Psoas muscle (tissue), 8 donors: ENCODE results near the gene ARHGEF9. TPM values are rescaled to one million over a fixed set of nuclear protein-coding genes. Genes with fewer than 3 reads are reported as not detected.

ENCODE experiments used
- ATAC-seq, 4 donors: fragments of 200-7000 bp; cut with Tn5 transposase; one replicate each; pipeline ENCODE4 v1.9.1; 2020; ENCODE audit warnings: moderate library complexity in 3 of 4, mild to moderate bottlenecking in 2 of 4
- DNase-seq, 2 donors: peaks; one replicate each; pipeline ENCODE4 v3.0.0-alpha.2; 2020
- H3K27ac ChIP-seq: fragments of 200-600 bp; one replicate; pipeline ENCODE4 v1.8.0; 2022
- H3K27me3 ChIP-seq, 3 donors: fragments of 200-600 bp in 1 of 3; one replicate each; pipeline versions ENCODE4 v1.6.1 to v1.8.0; 2013 to 2022; ENCODE audit warnings: low read length in 2 of 3, mild to moderate bottlenecking in 2 of 3, moderate library complexity in 1 of 3; ENCODE audit not compliant: insufficient read depth in 3 of 3
- H3K36me3 ChIP-seq, 2 donors: fragments of 200-600 bp in 1 of 2; one replicate each; pipeline versions ENCODE4 v1.6.1 to v1.8.0; 2013 to 2022; ENCODE audit warnings: low read depth in 1 of 2, mild to moderate bottlenecking in 1 of 2, moderate library complexity in 1 of 2; ENCODE audit not compliant: insufficient read depth in 1 of 2
- H3K4me1 ChIP-seq: fragments of 200-600 bp; one replicate; pipeline ENCODE4 v1.8.0; 2022
- H3K4me3 ChIP-seq: fragments of 200-600 bp; one replicate; pipeline ENCODE4 v1.8.0; 2022; ENCODE audit warnings: mild to moderate bottlenecking
- H3K9me3 ChIP-seq: fragments of 200-600 bp; one replicate; pipeline ENCODE4 v1.8.0; 2022
- whole genome bisulfite sequencing, 3 donors: extraction: QIAGEN DNeasy Blood & Tissue Kit; methylation state at CpG; one replicate each; pipeline versions ENCODE4 v1.1.6 to v1.1.7; 2013; 5-methylcytosine and 5-hydroxymethylcytosine counted together
- intact Hi-C, 2 donors: fragments of 100-400 bp; cut with DNase I; formaldehyde crosslinking; loops; one replicate each; pipeline versions ENCODE4 v1.11.0 to v1.14.2; 2022
- polyA plus RNA-seq, 3 donors: library from polyadenylated mRNA; stranded (reverse); fragments of 200-250 nt; gene quantifications; one replicate each; pipeline ENCODE4 v1.2.3, GENCODE V29; 2013
- total RNA-seq, 4 donors: library from RNA; stranded (reverse); fragmentation: NEBNext Ultra II Directional in 2 of 4; extraction: Animal tissue kit (Norgen Biotek cat#: 25700) in 2 of 4; gene quantifications; one replicate each; pipeline versions ENCODE4 v1.2.1 to v1.2.4, GENCODE V29; 2021 to 2023
- TF ChIP-seq, protein P1 (sequence below): fragments of 200-600 bp; IDR thresholded peaks from one replicate; pipeline ENCODE4 v1.8.0; 2022; ENCODE audit warnings: antibody characterized with exemption
- donor health status: healthy with polysubstance abuse.
- donor health status: DM: no; HTN: no; CAD: no; lungs with moderate emphysema.
- donor health status: Bipolar disorder and iron deficiency.
- donor health status: healthy.
- donor health status: DM: yes; HTN: yes; CAD: no.
- donor health status: DM: no; HTN: no; CAD: no.
- donor health status: DM: no; HTN: no; CAD: no.
- donor health status: DM: yes; HTN: yes; CAD: no.

Gene ARHGEF9
- total and polyA plus RNA-seq, 7 donors, result 1.6 to 9.4 (median 4.7) TPM

DNA sequence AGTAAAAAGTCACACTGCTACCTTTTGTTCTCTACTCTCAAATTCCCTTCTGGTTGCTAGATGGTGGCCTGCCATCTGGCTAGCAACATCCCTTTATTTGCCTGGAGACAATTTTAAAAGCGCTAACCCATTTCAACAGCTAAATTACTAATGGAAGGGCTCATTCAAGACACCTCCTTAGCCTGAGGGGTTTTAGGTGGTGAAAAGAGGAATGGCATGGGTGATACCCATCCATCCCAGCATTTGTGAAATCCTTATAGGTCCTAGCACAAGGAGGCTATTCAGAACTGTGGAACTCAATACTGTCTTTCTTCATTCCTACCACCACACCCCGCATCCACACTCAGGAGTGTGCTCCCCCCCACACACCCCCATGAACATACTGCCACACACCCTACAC, 33.5 kb downstream of the ARHGEF9 start:
- TF ChIP-seq, protein P1, sequence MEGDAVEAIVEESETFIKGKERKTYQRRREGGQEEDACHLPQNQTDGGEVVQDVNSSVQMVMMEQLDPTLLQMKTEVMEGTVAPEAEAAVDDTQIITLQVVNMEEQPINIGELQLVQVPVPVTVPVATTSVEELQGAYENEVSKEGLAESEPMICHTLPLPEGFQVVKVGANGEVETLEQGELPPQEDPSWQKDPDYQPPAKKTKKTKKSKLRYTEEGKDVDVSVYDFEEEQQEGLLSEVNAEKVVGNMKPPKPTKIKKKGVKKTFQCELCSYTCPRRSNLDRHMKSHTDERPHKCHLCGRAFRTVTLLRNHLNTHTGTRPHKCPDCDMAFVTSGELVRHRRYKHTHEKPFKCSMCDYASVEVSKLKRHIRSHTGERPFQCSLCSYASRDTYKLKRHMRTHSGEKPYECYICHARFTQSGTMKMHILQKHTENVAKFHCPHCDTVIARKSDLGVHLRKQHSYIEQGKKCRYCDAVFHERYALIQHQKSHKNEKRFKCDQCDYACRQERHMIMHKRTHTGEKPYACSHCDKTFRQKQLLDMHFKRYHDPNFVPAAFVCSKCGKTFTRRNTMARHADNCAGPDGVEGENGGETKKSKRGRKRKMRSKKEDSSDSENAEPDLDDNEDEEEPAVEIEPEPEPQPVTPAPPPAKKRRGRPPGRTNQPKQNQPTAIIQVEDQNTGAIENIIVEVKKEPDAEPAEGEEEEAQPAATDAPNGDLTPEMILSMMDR, result no peak
- Histone ChIP-seq H3K9me3 (no peaks in the 10 kb centered on the region), H3K4me3 (no peak overlapping the region), H3K27ac (no peak overlapping the region), H3K27me3 (peaks cover 0 to 11% (median 0%) of the 10 kb centered on the region in 3 donors), H3K36me3 (no peaks in the 10 kb centered on the region), H3K4me1 (peaks cover 5% of the 10 kb centered on the region)
- WGBS, 3 donors, result 59 to 82% (median 75%) methylated on average over 2 of the region's 2 CpGs
- no peak for DNase-seq
- ATAC-seq, result no peak
- intact Hi-C loops, result no loop called here

DNA sequence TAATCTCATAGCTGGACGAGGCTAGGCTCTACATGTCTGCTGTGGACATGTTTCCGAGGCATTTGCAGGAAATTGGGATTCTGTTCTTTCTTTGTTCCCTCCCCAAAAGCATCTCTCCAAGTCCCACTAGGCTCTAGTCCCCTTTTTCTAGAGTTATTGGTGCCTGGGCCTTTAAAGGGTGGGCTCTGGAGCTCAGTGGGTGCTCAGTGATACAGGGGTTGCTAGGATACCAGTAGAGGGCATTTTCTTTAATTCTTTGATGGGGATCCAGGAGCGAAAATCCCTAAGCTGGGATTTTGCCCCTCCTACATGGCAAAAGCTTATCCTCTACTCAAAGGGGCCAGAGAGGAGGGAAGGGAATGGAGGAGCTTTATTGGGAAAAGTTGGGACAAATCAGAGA, 34.2 kb downstream of the ARHGEF9 start:
- no peaks in the 10 kb centered on the region for H3K9me3 ChIP-seq
- intact Hi-C loops, result no loop called here
- H3K27me3 ChIP-seq, result peaks cover 0 to 11% (median 0%) of the 10 kb centered on the region in 3 donors
- no peaks in the 10 kb centered on the region for H3K36me3 ChIP-seq
- WGBS, 3 donors, result 34 to 57% (median 37%) methylated on average over 3 of the region's 3 CpGs
- no peak overlapping the region for H3K27ac ChIP-seq
- TF ChIP-seq, protein P1, result no peak
- DNase-seq (no peak), ATAC-seq (no peak)
- no peak overlapping the region for H3K4me3 ChIP-seq
- peaks cover 5% of the 10 kb centered on the region for H3K4me1 ChIP-seq

DNA sequence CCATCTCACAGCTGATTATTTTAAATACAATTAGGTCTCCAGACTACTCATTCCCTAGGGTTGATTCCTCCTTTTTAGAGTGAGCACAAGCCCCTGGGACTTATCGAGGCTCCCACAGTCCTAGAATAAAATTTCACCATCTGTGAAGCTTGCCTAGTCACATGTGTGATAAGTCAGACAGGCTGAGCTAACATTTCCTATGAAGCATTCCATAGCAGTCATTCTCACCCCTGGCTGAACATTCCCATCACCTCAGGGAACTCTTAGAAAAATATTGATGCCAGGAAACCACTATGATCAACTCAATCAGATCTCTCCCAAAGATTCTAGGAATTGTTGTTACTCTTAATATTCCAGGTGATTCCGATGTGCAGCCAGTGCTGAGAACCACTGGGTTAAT, 37.7 kb downstream of the ARHGEF9 start:
- intact Hi-C loops, result no loop called here

DNA sequence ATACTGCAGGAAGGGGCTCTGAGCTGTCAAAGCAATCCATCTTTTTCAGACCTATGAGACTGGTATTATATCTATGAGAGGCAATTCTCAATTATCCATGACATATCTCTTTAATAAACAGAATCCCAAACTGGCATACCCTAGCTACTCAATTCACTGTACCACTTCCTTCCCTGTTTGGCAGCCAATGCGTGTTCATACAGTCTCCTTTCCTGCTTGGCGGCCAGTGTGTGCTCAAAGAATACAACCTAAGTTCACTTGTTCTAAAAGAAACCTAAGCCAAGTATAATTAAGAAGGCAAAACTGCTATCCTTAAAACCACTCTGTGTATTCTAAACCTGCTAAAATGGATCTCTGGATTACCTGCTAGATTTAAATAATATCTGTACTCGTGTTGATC, 38.3 kb downstream of the ARHGEF9 start:
- H3K9me3 ChIP-seq, result no peaks in the 10 kb centered on the region
- no peaks in the 10 kb centered on the region for H3K4me1 ChIP-seq
- intact Hi-C loops, result no loop called here
- H3K27me3 ChIP-seq, result peaks cover 0 to 9% (median 0%) of the 10 kb centered on the region in 3 donors
- H3K36me3 ChIP-seq, result no peaks in the 10 kb centered on the region
- ATAC-seq (no peak), DNase-seq (no peak)
- WGBS, 3 donors, result 46 to 64% (median 60%) methylated on average over 3 of the region's 3 CpGs
- H3K4me3 ChIP-seq, result no peak overlapping the region
- TF ChIP-seq, protein P1, result no peak
- H3K27ac ChIP-seq, result no peak overlapping the region

More for the DNA sequence above, 37.7 kb downstream of the ARHGEF9 start:
- TF ChIP-seq, protein P1, result no peak
- H3K27ac ChIP-seq, result no peak overlapping the region
- H3K4me1 ChIP-seq, result no peaks in the 10 kb centered on the region
- H3K4me3 ChIP-seq, result no peak overlapping the region
- no peak for DNase-seq
- H3K9me3 ChIP-seq, result no peaks in the 10 kb centered on the region
- no peaks in the 10 kb centered on the region for H3K36me3 ChIP-seq
- ATAC-seq, result peak in 3 of 4 donors; percentile 75 to 84 (median 80)
- peaks cover 0 to 9% (median 0%) of the 10 kb centered on the region in 3 donors for H3K27me3 ChIP-seq
- WGBS, 3 donors, result 5 to 36% (median 13%) methylated on average over 2 of the region's 2 CpGs

DNA sequence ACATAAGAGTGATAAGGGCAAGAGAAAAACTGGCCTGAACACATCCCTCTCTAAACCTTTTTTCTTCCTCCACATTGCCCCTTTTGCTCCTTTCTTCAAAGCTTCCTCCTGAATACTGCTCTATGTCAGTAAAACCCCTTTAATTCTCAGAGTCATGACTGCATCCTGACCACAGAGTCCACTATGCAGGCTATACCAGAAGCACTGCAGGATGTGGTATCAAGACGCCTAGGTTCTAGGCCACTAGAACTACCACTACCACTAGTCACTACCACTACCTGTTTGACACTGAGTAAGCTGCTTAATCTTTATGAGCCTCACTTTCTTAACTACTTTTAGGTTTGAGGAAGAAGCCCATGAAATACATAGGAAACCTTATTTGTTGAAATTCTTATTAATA, 38.7 kb downstream of the ARHGEF9 start:
- intact Hi-C loops, result no loop called here
- Histone ChIP-seq H3K4me1 (no peaks in the 10 kb centered on the region), H3K4me3 (no peak overlapping the region), H3K36me3 (no peaks in the 10 kb centered on the region), H3K9me3 (no peaks in the 10 kb centered on the region), H3K27ac (no peak overlapping the region), H3K27me3 (peaks cover 0 to 9% (median 0%) of the 10 kb centered on the region in 3 donors)
- DNase-seq (no peak), ATAC-seq (no peak)
- TF ChIP-seq, protein P1, result no peak
- 72 to 100% (median 91%) methylated on average over 1 of the region's 1 CpG for WGBS, 3 donors
